ENCODE data around the gene ADAMTS15.

- TF ChIP-seq CTCF (IDR thresholded peaks at IDR 0.05), result no peak
- TF ChIP-seq POLR2A (IDR thresholded peaks at IDR 0.05; ENCODE audit: low read depth), result no peak
- no peak for TF ChIP-seq POLR2AphosphoS5 (IDR thresholded peaks at IDR 0.05)
- no peak for TF ChIP-seq EP300 (IDR thresholded peaks at IDR 0.05)
Measured at GRCh38 chr11:130459521-130459920, 11.1 kb downstream of the ADAMTS15 start.
